GM18951 (cell line): ENCODE results near the gene TMEM151B.
"Not testable (repeated sequence)": the region's sequence is repeated elsewhere in the genome, so short reads cannot be mapped to it uniquely, and the experiment has no call there.

Experiments
- POLR2A ChIP-seq: IDR thresholded peaks from 4 replicates; pipeline ENCODE4 v1.6.1; 2011; ENCODE audit warnings: mild to moderate bottlenecking; ENCODE audit not compliant: insufficient read length, insufficient read depth; ENCODE audit errors: extremely low read depth
- in situ Hi-C: fragments of 300-500 bp; cut with MboI; formaldehyde crosslinking; loops from one replicate; pipeline ENCODE4 v1.12.0; 2022; ENCODE audit warnings: low sequenced_read_pairs, mixed read lengths, inconsistent platforms; ENCODE audit not compliant: unreplicated experiment

The TMEM151B gene

GRCh38 chr6:44306710-44307109 is 36.5 kb downstream of the TMEM151B start:
- in situ Hi-C loops, result no loop called here
- TF ChIP-seq POLR2A, result no peak

- in situ Hi-C loops, result no loop called here
- TF ChIP-seq POLR2A, result no peak
These were observed 37.0 kb downstream of the TMEM151B start for GRCh38 chr6:44307217-44307616.

GRCh38 chr6:44309092-44309491 is 38.8 kb downstream of the TMEM151B start:
- TF ChIP-seq POLR2A, result no peak
- in situ Hi-C loops, result no loop called here

GRCh38 chr6:44309631-44310030 is 39.4 kb downstream of the TMEM151B start:
- in situ Hi-C loops, result no loop called here
- TF ChIP-seq POLR2A, result no peak

GRCh38 chr6:44310241-44310640 is 40.0 kb downstream of the TMEM151B start:
- TF ChIP-seq POLR2A, result no peak
- in situ Hi-C loops, result no loop called here

- TF ChIP-seq POLR2A, result no peak
- in situ Hi-C loops, result no loop called here
These were observed 41.1 kb downstream of the TMEM151B start for GRCh38 chr6:44311304-44311703.

- in situ Hi-C loops, result no loop called here
- TF ChIP-seq POLR2A, result no peak
These were observed 41.5 kb downstream of the TMEM151B start for GRCh38 chr6:44311767-44312166.

GRCh38 chr6:44312901-44313788 is 42.9 kb downstream of the TMEM151B start, which contains the start of gene AARS2:
TSS of gene AARS2 (minus strand) at chr6:44313347. CDS start at chr6:44313323, 24 bp downstream.
- in situ Hi-C loops, result no loop called here
- TF ChIP-seq POLR2A, result peak; percentile 94

GRCh38 chr6:44314657-44315056 is 44.4 kb downstream of the TMEM151B start:
- in situ Hi-C loops, result not testable (repeated sequence)

GRCh38 chr6:44315516-44315915 is 45.3 kb downstream of the TMEM151B start:
- in situ Hi-C loops, result no loop called here
- no peak for TF ChIP-seq POLR2A

GRCh38 chr6:44315951-44316350 is 45.7 kb downstream of the TMEM151B start:
- in situ Hi-C loops, result no loop called here
- TF ChIP-seq POLR2A, result no peak

GRCh38 chr6:44316481-44316880 is 46.2 kb downstream of the TMEM151B start:
- TF ChIP-seq POLR2A, result no peak
- in situ Hi-C loops, result no loop called here

GRCh38 chr6:44317136-44317631 is 46.9 kb downstream of the TMEM151B start:
- in situ Hi-C loops, result not testable (repeated sequence)

GRCh38 chr6:44321210-44321609 is 51.0 kb downstream of the TMEM151B start:
- TF ChIP-seq POLR2A, result no peak
- in situ Hi-C loops, result no loop called here
